Lung (tissue), 12 donors: ENCODE results near the gene PRRT3. TPM values are rescaled to one million over a fixed set of nuclear protein-coding genes. Genes with fewer than 3 reads are reported as not detected.

Experiments
- ATAC-seq: fragments of 200-7000 bp; cut with Tn5 transposase; one replicate; pipeline ENCODE4 v1.9.1; 2020; ENCODE audit warnings: moderate number of reproducible peaks; ENCODE audit not compliant: insufficient read depth, low FRiP score
- DNase-seq, 3 donors: peaks; one replicate each; pipeline ENCODE4 v3.0.0-alpha.2; 2013 to 2017
- H3K27ac ChIP-seq, 2 donors: one replicate each; pipeline ENCODE4 v1.5.1; 2013; ENCODE audit warnings: mild to moderate bottlenecking in 2 of 2, moderate library complexity in 2 of 2, control low read depth in 1 of 2, inconsistent platforms in 1 of 2, low read depth in 1 of 2, low read length in 1 of 2
- H3K27me3 ChIP-seq, 3 donors: one replicate each; pipeline ENCODE4 v1.5.1; 2013; ENCODE audit warnings: low read length in 2 of 3; ENCODE audit not compliant: control insufficient read depth in 3 of 3, insufficient read depth in 3 of 3
- H3K36me3 ChIP-seq, 4 donors: one replicate each; pipeline ENCODE4 v1.5.1; 2013; ENCODE audit warnings: low read length in 4 of 4, mild to moderate bottlenecking in 1 of 4, moderate library complexity in 1 of 4; ENCODE audit not compliant: control insufficient read depth in 4 of 4, insufficient read depth in 4 of 4
- H3K4me1 ChIP-seq, 5 donors: one replicate each; pipeline ENCODE4 v1.5.1; 2013; ENCODE audit warnings: low read length in 5 of 5, mild to moderate bottlenecking in 2 of 5, moderate library complexity in 1 of 5; ENCODE audit not compliant: control insufficient read depth in 5 of 5, insufficient read depth in 5 of 5
- H3K4me3 ChIP-seq: one replicate; pipeline ENCODE4 v1.5.1; 2013; ENCODE audit warnings: mild to moderate bottlenecking, control low read depth, moderate library complexity
- H3K9ac ChIP-seq, 2 donors: one replicate each; pipeline ENCODE4 v1.5.1; 2013; ENCODE audit warnings: low read length in 2 of 2, control low read depth in 1 of 2; ENCODE audit not compliant: insufficient read depth in 1 of 2
- H3K9me3 ChIP-seq, 4 donors: one replicate each; pipeline ENCODE4 v1.5.1; 2013; ENCODE audit warnings: low read length in 3 of 4, mild to moderate bottlenecking in 1 of 4, moderate library complexity in 1 of 4; ENCODE audit not compliant: control insufficient read depth in 4 of 4, insufficient read depth in 3 of 4
- CTCF ChIP-seq: IDR thresholded peaks from 2 replicates; pipeline ENCODE4 v1.5.1; 2012; ENCODE audit warnings: mild to moderate bottlenecking; ENCODE audit errors: control extremely low read depth, extremely low read depth
- WGBS, 2 donors: extraction: QIAGEN DNeasy Blood & Tissue Kit; methylation state at CpG; one replicate each; pipeline ENCODE4 v1.1.7; 2013; 5-methylcytosine and 5-hydroxymethylcytosine counted together
- polyA plus RNA-seq, 2 donors: library from polyadenylated mRNA; stranded (reverse); fragments of 200-250 nt; gene quantifications; one replicate each; pipeline ENCODE4 v1.2.1, GENCODE V29; 2013
- total RNA-seq, 2 donors: library from RNA; depleted of rRNA in 1 of 2; stranded (reverse); fragments of >200 nt in 1 of 2; gene quantifications; one replicate each; pipeline ENCODE4 v1.2.1, GENCODE V29; 2014 to 2021
- donor health status: control.
- donor health status: control.
- donor health status: Bipolar disorder and iron deficiency.
- donor health status: healthy.
- donor health status: DM: yes; HTN: yes; CAD: no.

The PRRT3 gene
- total and polyA plus RNA-seq, 4 donors, result 1.1 to 5.2 (median 1.8) TPM

- Histone ChIP-seq H3K9me3 (no peaks in the 10 kb centered on the region), H3K4me1 (peaks cover 0 to 14% (median 3%) of the 10 kb centered on the region in 5 donors), H3K36me3 (peaks cover 0 to 4% (median 0%) of the 10 kb centered on the region in 4 donors), H3K27ac (no peak overlapping the region), H3K9ac (no peak overlapping the region), H3K27me3 (no peaks in the 10 kb centered on the region), H3K4me3 (no peak overlapping the region)
- no peak for ATAC-seq
- TF ChIP-seq CTCF, result no peak
- WGBS, 2 donors, result 83 to 86% methylated on average over 5 of the region's 5 CpGs
- no peak for DNase-seq
Measured at GRCh38 chr3:9955611-9956352, 3.6 kb upstream of the PRRT3 start.

- DNase-seq, result peak in 2 of 3 donors; percentile 33 to 62
- 57 to 69% methylated on average over 12 of the region's 12 CpGs for WGBS, 2 donors
- no peak for ATAC-seq
Measured at GRCh38 chr3:9955067-9955502, 2.9 kb upstream of the PRRT3 start.

GRCh38 chr3:9951598-9951961 lies 628 bp downstream of the PRRT3 start:
- Histone ChIP-seq H3K27ac (no peak overlapping the region), H3K4me1 (peaks cover 0 to 24% (median 4%) of the 10 kb centered on the region in 5 donors), H3K9ac (no peak overlapping the region), H3K27me3 (no peaks in the 10 kb centered on the region), H3K36me3 (no peaks in the 10 kb centered on the region), H3K9me3 (no peaks in the 10 kb centered on the region), H3K4me3 (no peak overlapping the region)
- ATAC-seq (no peak), DNase-seq (no peak)
- WGBS, 2 donors, result 18 to 31% methylated on average over 10 of the region's 10 CpGs
- TF ChIP-seq CTCF, result no peak

More at GRCh38 chr3:9955067-9955502, 2.9 kb upstream of the PRRT3 start:
- TF ChIP-seq CTCF, result no peak
- peaks cover 0 to 14% (median 4%) of the 10 kb centered on the region in 5 donors for H3K4me1 ChIP-seq
- peaks cover 0 to 2% (median 0%) of the 10 kb centered on the region in 4 donors for H3K36me3 ChIP-seq
- no peaks in the 10 kb centered on the region for H3K9me3 ChIP-seq
- no peak overlapping the region for H3K4me3 ChIP-seq
- no peak overlapping the region for H3K27ac ChIP-seq
- H3K9ac ChIP-seq, result no peak overlapping the region
- H3K27me3 ChIP-seq, result no peaks in the 10 kb centered on the region

GRCh38 chr3:9951126-9951525 lies 1.1 kb downstream of the PRRT3 start:
- H3K27me3 ChIP-seq, result no peaks in the 10 kb centered on the region
- no peak overlapping the region for H3K27ac ChIP-seq
- no peak overlapping the region for H3K4me3 ChIP-seq
- 14 to 42% methylated on average over 7 of the region's 7 CpGs for WGBS, 2 donors
- ATAC-seq (no peak), DNase-seq (no peak)
- TF ChIP-seq CTCF, result no peak
- H3K9me3 ChIP-seq, result no peaks in the 10 kb centered on the region
- no peak overlapping the region for H3K9ac ChIP-seq
- no peaks in the 10 kb centered on the region for H3K36me3 ChIP-seq
- peaks cover 0 to 24% (median 4%) of the 10 kb centered on the region in 5 donors for H3K4me1 ChIP-seq
